HG03139 (cell line): ENCODE measurements around the gene GTF3C4.

Experiments
- ATAC-seq: cut with Tn5 transposase; IDR thresholded peaks from one replicate; pipeline ENCODE4 v1.9.1; 2021; ENCODE audit not compliant: unreplicated experiment

GTF3C4 gene

GRCh38 chr9:132670457-132671391 is at the start of gene GTF3C4:
TSS of gene GTF3C4 (plus strand) at chr9:132670464. CDS start at chr9:132670599, 135 bp downstream.
- ATAC-seq: peak; percentile 46

- no peak for ATAC-seq
Observed at GRCh38 chr9:132622159-132622558, 48.1 kb upstream of the GTF3C4 start.

- ATAC-seq: no peak
Observed at GRCh38 chr9:132626285-132626684, 44.0 kb upstream of the GTF3C4 start.

- ATAC-seq: no peak
Observed at GRCh38 chr9:132627106-132627505, 43.2 kb upstream of the GTF3C4 start.

- ATAC-seq: no peak
Observed at GRCh38 chr9:132627594-132627993, 42.7 kb upstream of the GTF3C4 start.

- ATAC-seq: no peak
Observed at GRCh38 chr9:132628746-132629145, 41.5 kb upstream of the GTF3C4 start.

- ATAC-seq: no peak
Observed at GRCh38 chr9:132630116-132630515, 40.1 kb upstream of the GTF3C4 start.

GRCh38 chr9:132630811-132631210 is 39.5 kb upstream of the GTF3C4 start:
- ATAC-seq: no peak

GRCh38 chr9:132631280-132631679 is 39.0 kb upstream of the GTF3C4 start:
- ATAC-seq: no peak

- no peak for ATAC-seq
Observed at GRCh38 chr9:132631685-132632084, 38.6 kb upstream of the GTF3C4 start.

GRCh38 chr9:132632413-132633129 is 37.7 kb upstream of the GTF3C4 start:
- no peak for ATAC-seq

GRCh38 chr9:132634327-132634726 is 35.9 kb upstream of the GTF3C4 start:
- ATAC-seq: no peak

GRCh38 chr9:132637351-132637750 is 32.9 kb upstream of the GTF3C4 start:
- ATAC-seq: no peak

GRCh38 chr9:132637801-132638200 is 32.5 kb upstream of the GTF3C4 start:
- no peak for ATAC-seq

GRCh38 chr9:132638240-132638639 is 32.0 kb upstream of the GTF3C4 start:
- no peak for ATAC-seq

- ATAC-seq: no peak
Observed at GRCh38 chr9:132639322-132639721, 30.9 kb upstream of the GTF3C4 start.

- ATAC-seq: no peak
Observed at GRCh38 chr9:132641216-132641615, 29.0 kb upstream of the GTF3C4 start.

GRCh38 chr9:132644251-132644650 is 26.0 kb upstream of the GTF3C4 start:
- no peak for ATAC-seq

- ATAC-seq: no peak
Observed at GRCh38 chr9:132645306-132645705, 25.0 kb upstream of the GTF3C4 start.

- ATAC-seq: no peak
Observed at GRCh38 chr9:132645711-132646110, 24.6 kb upstream of the GTF3C4 start.

- ATAC-seq: no peak
Observed at GRCh38 chr9:132646726-132647125, 23.5 kb upstream of the GTF3C4 start.

- ATAC-seq: no peak
Observed at GRCh38 chr9:132647355-132647754, 22.9 kb upstream of the GTF3C4 start.
